Measurements from ENCODE around the gene ARHGAP27. TPM values are rescaled to one million over a fixed set of nuclear protein-coding genes. Genes with fewer than 3 reads are reported as not detected.
A peak's percentile ranks its signal among the peaks of the same experiment; 100 is the strongest.
"Not testable (repeated sequence)": the region's sequence is repeated elsewhere in the genome, so short reads cannot be mapped to it uniquely, and the experiment has no call there.

The ARHGAP27 gene
- total RNA-seq (2014; rRNA removed; shearing (Covaris generic)) (55.5 and 66.1 TPM in 2 replicates), total RNA-seq (2022) (56.8 and 62.7 TPM in 2 replicates), Bru-seq, nascent RNA (percentile 49 among the genes with signal in this experiment), BruChase-seq, experiment 1, labeled RNA remaining after a 6-hour chase (percentile 54 among the genes with signal in this experiment), BruChase-seq, experiment 2, labeled RNA remaining after a 2-hour chase (percentile 59 among the genes with signal in this experiment)
- long read RNA-seq, transcript ARHGAP27-212 (16 exons, 3,694 nt) = major isoform, 11 of 110 reads
- long read RNA-seq, partial matches to known transcripts = 23 of 110 reads
- long read RNA-seq, other reads (novel, unspliced or antisense) = 67 of 110 reads

GRCh38 chr17:45432405-45433158, at the start of gene ARHGAP27:
ARHGAP27 (minus strand) TSS chr17:45432870; CDS start chr17:45430279, 2,591 bp downstream.
- BruUV-seq (replicated peaks) = no TSS peak
- Histone ChIP-seq H3K9me2 (ENCODE audit: insufficient read depth, low read length) (no peaks in the 10 kb centered on the region), H2AFZ (ENCODE audit: low read length) (no peak within 1 kb of the TSS), H3K4me3 (ENCODE audit: low read depth, low read length, poor library complexity, severe bottlenecking) (peak within 1 kb of the TSS; percentile 61), H3K79me2 (ENCODE audit: insufficient read depth, low read depth, low read length) (no peaks in the 10 kb centered on the region), H3K36me3 (ENCODE audit: insufficient read depth, low read length) (no peaks in the 10 kb centered on the region), H3K4me1 (ENCODE audit: insufficient read depth, low read length, poor library complexity, severe bottlenecking) (peaks cover 41% of the 10 kb centered on the region), H3K9me3 (ENCODE audit: low read length) (no peaks in the 10 kb centered on the region), H3K4me2 (ENCODE audit: low read length) (peak within 1 kb of the TSS; percentile 73), H4K20me1 (ENCODE audit: insufficient read depth, low read length) (no peaks in the 10 kb centered on the region), H3K27ac (ENCODE audit: low read depth, low read length, poor library complexity, severe bottlenecking) (no peak within 1 kb of the TSS)
- intact Hi-C loops (cut with micrococcal nuclease; ENCODE audit: unreplicated experiment) = no loop called here
- TF ChIP-seq EZH2phosphoT487 (IDR thresholded peaks at IDR 0.05; ENCODE audit: borderline replicate concordance, low read depth, low read length) = no peak
- peak; percentile 29 for DNase-seq (ENCODE audit: low spot score)
- ChIA-PET CTCF (ENCODE audit: unreplicated experiment) (no interaction called here), POLR2A (no interaction called here)

- H3K79me2 ChIP-seq (ENCODE audit: insufficient read depth, low read depth, low read length); POLR2A ChIA-PET; H2AFZ ChIP-seq (ENCODE audit: low read length); H4K20me1 ChIP-seq (ENCODE audit: insufficient read depth, low read length); H3K9me2 ChIP-seq (ENCODE audit: insufficient read depth, low read length); H3K27ac ChIP-seq (ENCODE audit: low read depth, low read length, poor library complexity, severe bottlenecking); CTCF ChIA-PET (ENCODE audit: unreplicated experiment); BruUV-seq (replicated peaks); H3K4me3 ChIP-seq (ENCODE audit: low read depth, low read length, poor library complexity, severe bottlenecking); H3K4me1 ChIP-seq (ENCODE audit: insufficient read depth, low read length, poor library complexity, severe bottlenecking); DNase-seq (ENCODE audit: low spot score); intact Hi-C loops (cut with micrococcal nuclease; ENCODE audit: unreplicated experiment); H3K9me3 ChIP-seq (ENCODE audit: low read length); H3K36me3 ChIP-seq (ENCODE audit: insufficient read depth, low read length); H3K4me2 ChIP-seq (ENCODE audit: low read length): not testable (repeated sequence)
These were observed 49.6 kb upstream of the ARHGAP27 start for GRCh38 chr17:45482317-45482716.

GRCh38 chr17:45475436-45475835, 42.8 kb upstream of the ARHGAP27 start:
- H2AFZ ChIP-seq (ENCODE audit: low read length); intact Hi-C loops (cut with micrococcal nuclease; ENCODE audit: unreplicated experiment); POLR2A ChIA-PET; H3K27ac ChIP-seq (ENCODE audit: low read depth, low read length, poor library complexity, severe bottlenecking); H4K20me1 ChIP-seq (ENCODE audit: insufficient read depth, low read length); H3K9me2 ChIP-seq (ENCODE audit: insufficient read depth, low read length); H3K4me2 ChIP-seq (ENCODE audit: low read length); BruUV-seq (replicated peaks); H3K9me3 ChIP-seq (ENCODE audit: low read length); DNase-seq (ENCODE audit: low spot score); CTCF ChIA-PET (ENCODE audit: unreplicated experiment); H3K4me3 ChIP-seq (ENCODE audit: low read depth, low read length, poor library complexity, severe bottlenecking); H3K36me3 ChIP-seq (ENCODE audit: insufficient read depth, low read length); H3K4me1 ChIP-seq (ENCODE audit: insufficient read depth, low read length, poor library complexity, severe bottlenecking); H3K79me2 ChIP-seq (ENCODE audit: insufficient read depth, low read depth, low read length): not testable (repeated sequence)

GRCh38 chr17:45472249-45472648, 39.6 kb upstream of the ARHGAP27 start:
- H3K9me3 ChIP-seq (ENCODE audit: low read length); H3K79me2 ChIP-seq (ENCODE audit: insufficient read depth, low read depth, low read length); H3K27ac ChIP-seq (ENCODE audit: low read depth, low read length, poor library complexity, severe bottlenecking); DNase-seq (ENCODE audit: low spot score); H3K36me3 ChIP-seq (ENCODE audit: insufficient read depth, low read length); BruUV-seq (replicated peaks); H3K4me1 ChIP-seq (ENCODE audit: insufficient read depth, low read length, poor library complexity, severe bottlenecking); H2AFZ ChIP-seq (ENCODE audit: low read length); H3K4me3 ChIP-seq (ENCODE audit: low read depth, low read length, poor library complexity, severe bottlenecking); H3K4me2 ChIP-seq (ENCODE audit: low read length); H4K20me1 ChIP-seq (ENCODE audit: insufficient read depth, low read length); intact Hi-C loops (cut with micrococcal nuclease; ENCODE audit: unreplicated experiment); POLR2A ChIA-PET; H3K9me2 ChIP-seq (ENCODE audit: insufficient read depth, low read length); CTCF ChIA-PET (ENCODE audit: unreplicated experiment): not testable (repeated sequence)

GRCh38 chr17:45469204-45469563, 36.5 kb upstream of the ARHGAP27 start:
- H3K36me3 ChIP-seq (ENCODE audit: insufficient read depth, low read length); BruUV-seq (replicated peaks); H4K20me1 ChIP-seq (ENCODE audit: insufficient read depth, low read length); CTCF ChIA-PET (ENCODE audit: unreplicated experiment); H3K9me2 ChIP-seq (ENCODE audit: insufficient read depth, low read length); H2AFZ ChIP-seq (ENCODE audit: low read length); H3K4me1 ChIP-seq (ENCODE audit: insufficient read depth, low read length, poor library complexity, severe bottlenecking); H3K27ac ChIP-seq (ENCODE audit: low read depth, low read length, poor library complexity, severe bottlenecking); intact Hi-C loops (cut with micrococcal nuclease; ENCODE audit: unreplicated experiment); H3K4me3 ChIP-seq (ENCODE audit: low read depth, low read length, poor library complexity, severe bottlenecking); POLR2A ChIA-PET; DNase-seq (ENCODE audit: low spot score); H3K4me2 ChIP-seq (ENCODE audit: low read length); H3K9me3 ChIP-seq (ENCODE audit: low read length); H3K79me2 ChIP-seq (ENCODE audit: insufficient read depth, low read depth, low read length): not testable (repeated sequence)

GRCh38 chr17:45468293-45469203, 35.9 kb upstream of the ARHGAP27 start:
- H3K9me3 ChIP-seq (ENCODE audit: low read length); DNase-seq (ENCODE audit: low spot score); H3K9me2 ChIP-seq (ENCODE audit: insufficient read depth, low read length); H3K4me3 ChIP-seq (ENCODE audit: low read depth, low read length, poor library complexity, severe bottlenecking); H4K20me1 ChIP-seq (ENCODE audit: insufficient read depth, low read length); H3K4me1 ChIP-seq (ENCODE audit: insufficient read depth, low read length, poor library complexity, severe bottlenecking); BruUV-seq (replicated peaks); H3K36me3 ChIP-seq (ENCODE audit: insufficient read depth, low read length); H2AFZ ChIP-seq (ENCODE audit: low read length); H3K4me2 ChIP-seq (ENCODE audit: low read length); H3K79me2 ChIP-seq (ENCODE audit: insufficient read depth, low read depth, low read length); CTCF ChIA-PET (ENCODE audit: unreplicated experiment); POLR2A ChIA-PET; intact Hi-C loops (cut with micrococcal nuclease; ENCODE audit: unreplicated experiment); H3K27ac ChIP-seq (ENCODE audit: low read depth, low read length, poor library complexity, severe bottlenecking): not testable (repeated sequence)

All from OCI-LY7 (cell line).